Endothelial cell of umbilical vein (primary cell): ENCODE data around the gene EGFL6.

Experiments
- CTCF ChIP-seq, 2 donors: IDR thresholded peaks; 1 replicate in 1 of 2; 2 replicates in 1 of 2; pipeline ENCODE4 v1.5.1; 2011; ENCODE audit warnings: low read length in 2 of 2, mild to moderate bottlenecking in 2 of 2, moderate library complexity in 2 of 2, control low read depth in 1 of 2, inconsistent platforms in 1 of 2, low read depth in 1 of 2; ENCODE audit not compliant: insufficient read depth in 1 of 2; ENCODE audit errors: extremely low read depth in 1 of 2
- EZH2 ChIP-seq: IDR thresholded peaks from 2 replicates; pipeline ENCODE4 v1.6.1; 2012; ENCODE audit warnings: borderline replicate concordance, low read depth, mild to moderate bottlenecking, moderate library complexity, low read length, inconsistent platforms; ENCODE audit not compliant: severe bottlenecking
- GATA2 ChIP-seq: IDR thresholded peaks from 2 replicates; pipeline ENCODE4 v1.7.0; 2011; ENCODE audit warnings: low read depth, mild to moderate bottlenecking, moderate library complexity, mixed read lengths, low read length; ENCODE audit not compliant: insufficient read length, insufficient read depth
- MYC ChIP-seq: IDR thresholded peaks from one replicate; pipeline ENCODE4 v1.6.1; 2011; ENCODE audit warnings: mild to moderate bottlenecking, low read depth, low read length
- POLR2A ChIP-seq: IDR thresholded peaks from 2 replicates; pipeline ENCODE4 v1.6.1; 2012; ENCODE audit warnings: low read depth, mild to moderate bottlenecking, control low read depth, low read length

GRCh38 chrX:13599491-13599890 is 30.1 kb downstream of the EGFL6 start:
- no peak for TF ChIP-seq CTCF (IDR thresholded peaks at IDR 0.05; ENCODE audit: extremely low read depth in 1 of 2, insufficient read depth in 1 of 2, low read depth in 1 of 2, low read length in 2 of 2)
- no peak for TF ChIP-seq POLR2A
- TF ChIP-seq EZH2, result no peak
- no peak for TF ChIP-seq MYC
- no peak for TF ChIP-seq GATA2
